HG03139 (cell line): ENCODE data around the gene CTRB2.
A peak's percentile ranks its signal among the peaks of the same experiment; 100 is the strongest.

Source experiments
- ATAC-seq: cut with Tn5 transposase; IDR thresholded peaks from one replicate; pipeline ENCODE4 v1.9.1; 2021; ENCODE audit not compliant: unreplicated experiment

CTRB2 gene

GRCh38 chr16:75206749-75207451 lies at the start of gene CTRB2:
Gene CTRB2 (minus strand): TSS chr16:75207161. CDS start chr16:75207141, 20 bp downstream.
- ATAC-seq = no peak

GRCh38 chr16:75256059-75256571 lies 49.2 kb upstream of the CTRB2 start:
- ATAC-seq = no peak

- no peak for ATAC-seq
Measured at GRCh38 chr16:75254359-75254837, 47.4 kb upstream of the CTRB2 start.

GRCh38 chr16:75252946-75253911 lies 46.3 kb upstream of the CTRB2 start:
- ATAC-seq = no peak

GRCh38 chr16:75252049-75252864 lies 45.3 kb upstream of the CTRB2 start:
- no peak for ATAC-seq

- ATAC-seq = peak; percentile 70
Measured at GRCh38 chr16:75251280-75252048, 44.5 kb upstream of the CTRB2 start, which contains the start of gene BCAR1. Gene BCAR1 (minus strand): TSS chr16:75251624. CDS start chr16:75251482, 142 bp downstream.

- ATAC-seq = peak; percentile 40
Measured at GRCh38 chr16:75250809-75251279, 43.9 kb upstream of the CTRB2 start.

- no peak for ATAC-seq
Measured at GRCh38 chr16:75250089-75250808, 43.3 kb upstream of the CTRB2 start.

- ATAC-seq = no peak
Measured at GRCh38 chr16:75249441-75249840, 42.5 kb upstream of the CTRB2 start.

- no peak for ATAC-seq
Measured at GRCh38 chr16:75248536-75249380, 41.8 kb upstream of the CTRB2 start.

- no peak for ATAC-seq
Measured at GRCh38 chr16:75248142-75248535, 41.2 kb upstream of the CTRB2 start.

GRCh38 chr16:75247249-75247648 lies 40.3 kb upstream of the CTRB2 start:
- ATAC-seq = no peak

GRCh38 chr16:75246504-75247205 lies 39.7 kb upstream of the CTRB2 start:
- ATAC-seq = no peak

- ATAC-seq = no peak
Measured at GRCh38 chr16:75244844-75245758, 38.1 kb upstream of the CTRB2 start.

- ATAC-seq = no peak
Measured at GRCh38 chr16:75244225-75244809, 37.4 kb upstream of the CTRB2 start.

- ATAC-seq = no peak
Measured at GRCh38 chr16:75243667-75244224, 36.8 kb upstream of the CTRB2 start.
